ENCODE results near the gene WBP2.

- no peak for TF ChIP-seq SIN3A (IDR thresholded peaks at IDR 0.05; ENCODE audit: borderline replicate concordance, insufficient read depth, low read length)
- TF ChIP-seq POLR2AphosphoS5 (IDR thresholded peaks at IDR 0.05; ENCODE audit: low read depth, low read length): no peak
- TF ChIP-seq TAF1 (IDR thresholded peaks at IDR 0.05; ENCODE audit: borderline replicate concordance, insufficient read depth, low read length): no peak
- no peak for TF ChIP-seq REST (IDR thresholded peaks at IDR 0.05; ENCODE audit: insufficient read depth in 1 of 2, low read depth in 2 of 2, low read length in 2 of 2)
- TF ChIP-seq FOXP2 (optimal IDR thresholded peaks at IDR 0.05; ENCODE audit: borderline replicate concordance, extremely low read depth, extremely low read length, insufficient read depth): no peak
Observed at GRCh38 chr17:75854101-75854748, 910 bp downstream of the WBP2 start.
